HUES48 (cell line): ENCODE results near the gene IMPDH1.

ENCODE experiments used
- H3K27ac ChIP-seq: one replicate; pipeline ENCODE4 v1.7.0; 2013; ENCODE audit warnings: low read depth, low read length, inconsistent platforms
- H3K27me3 ChIP-seq: 2 replicates; pipeline ENCODE4 v1.6.1; 2013; ENCODE audit warnings: mild to moderate bottlenecking, low read length; ENCODE audit not compliant: control insufficient read depth, insufficient read depth
- H3K36me3 ChIP-seq: 2 replicates; pipeline ENCODE4 v1.6.1; 2013; ENCODE audit warnings: low read length; ENCODE audit not compliant: control insufficient read depth, insufficient read depth
- H3K4me1 ChIP-seq: 2 replicates; pipeline ENCODE4 v1.6.1; 2013; ENCODE audit warnings: mild to moderate bottlenecking, low read length; ENCODE audit not compliant: control insufficient read depth, insufficient read depth
- H3K4me3 ChIP-seq: 2 replicates; pipeline ENCODE4 v1.5.1; 2013; ENCODE audit warnings: mild to moderate bottlenecking, low read depth, low read length
- H3K9ac ChIP-seq: 2 replicates; pipeline ENCODE4 v1.6.1; 2013; ENCODE audit warnings: mild to moderate bottlenecking, low read depth, low read length, moderate library complexity
- H3K9me3 ChIP-seq: 2 replicates; pipeline ENCODE4 v1.6.1; 2013; ENCODE audit warnings: low read length; ENCODE audit not compliant: control insufficient read depth, insufficient read depth

The IMPDH1 gene

DNA sequence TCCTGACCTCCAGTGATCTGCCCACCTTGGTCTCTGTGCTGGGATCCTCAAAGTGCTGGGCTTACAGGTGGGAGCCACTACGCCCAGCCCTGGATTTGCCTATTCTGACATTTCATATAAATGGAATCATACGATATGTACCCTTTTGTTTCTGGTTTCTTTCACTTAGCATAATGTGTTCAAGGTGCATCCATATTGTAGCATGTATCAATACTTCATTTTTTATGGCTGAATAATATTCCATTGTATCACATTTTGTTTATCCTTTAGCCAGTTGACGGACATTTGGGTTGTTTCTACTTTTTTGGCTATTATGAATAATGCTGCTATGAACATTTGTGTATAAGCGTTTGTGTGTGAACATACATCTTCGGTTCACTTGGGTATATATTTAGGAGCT is 41.1 kb upstream of the IMPDH1 start:
- Histone ChIP-seq H3K27me3 (no peaks in the 10 kb centered on the region), H3K4me3 (no peak overlapping the region), H3K9me3 (no peaks in the 10 kb centered on the region), H3K9ac (no peak overlapping the region), H3K36me3 (no peaks in the 10 kb centered on the region), H3K27ac (no peak overlapping the region), H3K4me1 (peaks cover 28% of the 10 kb centered on the region)

DNA sequence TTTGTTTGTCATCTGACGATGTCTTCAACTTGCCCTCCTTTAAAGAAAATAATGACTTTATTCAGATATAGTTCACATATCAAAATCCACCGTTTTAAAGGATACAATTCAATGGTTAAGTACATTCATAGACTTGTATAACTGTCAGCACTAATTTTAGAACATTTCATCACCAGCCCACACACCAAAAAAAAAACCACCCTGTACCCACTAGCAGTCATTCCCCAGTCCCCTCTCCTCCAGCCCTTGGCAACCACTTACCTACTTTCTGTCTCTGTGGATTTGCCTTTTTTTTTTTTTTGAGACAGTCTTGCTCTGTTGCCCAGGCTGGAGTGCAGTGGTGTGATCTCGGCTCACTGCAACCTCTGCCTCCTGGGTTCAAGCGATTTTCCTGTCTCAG is 40.6 kb upstream of the IMPDH1 start:
- H3K9me3 ChIP-seq: no peaks in the 10 kb centered on the region
- H3K36me3 ChIP-seq: no peaks in the 10 kb centered on the region
- no peak overlapping the region for H3K9ac ChIP-seq

GRCh38 chr7:128448751-128449302 is 39.0 kb upstream of the IMPDH1 start:
- Histone ChIP-seq H3K9me3 (no peaks in the 10 kb centered on the region), H3K4me1 (peaks cover 12% of the 10 kb centered on the region), H3K4me3 (no peak overlapping the region), H3K27me3 (no peaks in the 10 kb centered on the region), H3K9ac (no peak overlapping the region), H3K27ac (no peak overlapping the region), H3K36me3 (no peaks in the 10 kb centered on the region)

More for the DNA sequence above, 40.6 kb upstream of the IMPDH1 start:
- Histone ChIP-seq H3K27ac (no peak overlapping the region), H3K4me3 (no peak overlapping the region), H3K27me3 (no peaks in the 10 kb centered on the region), H3K4me1 (peaks cover 27% of the 10 kb centered on the region)

GRCh38 chr7:128447941-128448564 is 38.3 kb upstream of the IMPDH1 start:
- H3K9ac ChIP-seq: no peak overlapping the region
- no peaks in the 10 kb centered on the region for H3K9me3 ChIP-seq
- H3K27ac ChIP-seq: no peak overlapping the region
- no peaks in the 10 kb centered on the region for H3K27me3 ChIP-seq
- no peaks in the 10 kb centered on the region for H3K36me3 ChIP-seq
- H3K4me1 ChIP-seq: peaks cover 8% of the 10 kb centered on the region
- H3K4me3 ChIP-seq: no peak overlapping the region

DNA sequence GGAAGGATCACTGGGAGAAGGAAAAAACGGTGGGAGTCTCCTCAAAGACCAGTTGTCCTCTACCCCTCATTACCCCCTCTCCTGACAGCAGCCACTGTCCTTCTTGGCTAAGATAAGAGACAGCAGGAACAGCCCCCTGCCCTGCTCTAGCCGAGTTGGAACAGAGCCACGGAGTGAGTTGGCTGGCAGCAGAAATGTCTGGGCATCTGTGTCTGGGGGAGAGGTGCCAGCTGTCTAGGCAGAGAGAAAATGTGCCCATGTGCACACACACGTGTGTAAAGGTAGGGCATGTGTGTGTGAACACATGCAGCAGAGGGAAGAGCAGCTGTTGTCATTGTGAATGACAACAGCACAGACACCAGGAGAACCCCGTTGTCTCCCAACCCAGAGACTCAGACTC is 36.5 kb upstream of the IMPDH1 start:
- no peak overlapping the region for H3K9ac ChIP-seq
- H3K27me3 ChIP-seq: no peaks in the 10 kb centered on the region
- no peak overlapping the region for H3K27ac ChIP-seq
- no peak overlapping the region for H3K4me3 ChIP-seq
- H3K36me3 ChIP-seq: no peaks in the 10 kb centered on the region
- H3K4me1 ChIP-seq: no peaks in the 10 kb centered on the region
- H3K9me3 ChIP-seq: no peaks in the 10 kb centered on the region

DNA sequence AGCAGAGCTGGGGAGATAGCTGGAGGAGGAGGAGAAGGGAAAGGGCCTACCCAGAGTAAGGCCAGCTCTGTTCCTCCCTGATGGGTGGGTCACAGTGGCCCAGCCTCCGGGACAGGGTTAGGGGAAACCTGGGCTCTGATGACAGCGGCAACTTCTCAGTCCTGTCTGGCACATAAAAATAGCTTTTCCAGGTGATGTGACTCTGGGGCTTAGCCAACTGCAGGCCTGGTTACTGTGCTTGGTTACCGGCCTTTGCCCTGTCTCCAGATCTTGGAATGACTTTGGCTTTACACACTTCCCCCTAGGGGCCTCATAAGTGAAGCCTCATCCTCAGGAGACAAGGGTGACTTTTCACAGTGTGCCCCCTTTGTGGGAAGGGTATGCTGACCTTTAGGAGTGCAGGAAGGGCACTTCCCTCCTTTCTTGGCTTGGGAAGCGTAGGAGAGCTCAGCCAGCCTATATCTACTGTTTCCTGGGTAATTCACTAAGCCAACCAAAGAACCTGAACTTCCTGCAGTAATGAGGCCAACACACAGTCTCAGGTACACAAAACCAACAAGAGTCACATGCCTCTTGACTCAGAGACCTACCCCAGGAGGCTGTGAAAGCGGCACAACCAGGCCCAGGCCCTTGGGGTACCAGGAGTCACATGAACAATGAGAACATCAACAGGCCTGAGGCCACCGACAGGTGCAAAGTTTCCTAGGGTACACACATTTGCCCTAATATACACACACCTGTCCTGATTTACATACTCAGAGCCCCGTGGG is 34.2 kb upstream of the IMPDH1 start:
- no peak overlapping the region for H3K27ac ChIP-seq
- H3K27me3 ChIP-seq: no peaks in the 10 kb centered on the region
- H3K4me1 ChIP-seq: no peaks in the 10 kb centered on the region
- no peaks in the 10 kb centered on the region for H3K9me3 ChIP-seq
- no peak overlapping the region for H3K4me3 ChIP-seq
- no peaks in the 10 kb centered on the region for H3K36me3 ChIP-seq
- no peak overlapping the region for H3K9ac ChIP-seq

GRCh38 chr7:128442356-128442755 is 32.6 kb upstream of the IMPDH1 start:
- Histone ChIP-seq H3K4me3 (no peak overlapping the region), H3K27ac (no peak overlapping the region), H3K9ac (no peak overlapping the region), H3K36me3 (no peaks in the 10 kb centered on the region), H3K9me3 (no peaks in the 10 kb centered on the region), H3K27me3 (no peaks in the 10 kb centered on the region), H3K4me1 (no peaks in the 10 kb centered on the region)

DNA sequence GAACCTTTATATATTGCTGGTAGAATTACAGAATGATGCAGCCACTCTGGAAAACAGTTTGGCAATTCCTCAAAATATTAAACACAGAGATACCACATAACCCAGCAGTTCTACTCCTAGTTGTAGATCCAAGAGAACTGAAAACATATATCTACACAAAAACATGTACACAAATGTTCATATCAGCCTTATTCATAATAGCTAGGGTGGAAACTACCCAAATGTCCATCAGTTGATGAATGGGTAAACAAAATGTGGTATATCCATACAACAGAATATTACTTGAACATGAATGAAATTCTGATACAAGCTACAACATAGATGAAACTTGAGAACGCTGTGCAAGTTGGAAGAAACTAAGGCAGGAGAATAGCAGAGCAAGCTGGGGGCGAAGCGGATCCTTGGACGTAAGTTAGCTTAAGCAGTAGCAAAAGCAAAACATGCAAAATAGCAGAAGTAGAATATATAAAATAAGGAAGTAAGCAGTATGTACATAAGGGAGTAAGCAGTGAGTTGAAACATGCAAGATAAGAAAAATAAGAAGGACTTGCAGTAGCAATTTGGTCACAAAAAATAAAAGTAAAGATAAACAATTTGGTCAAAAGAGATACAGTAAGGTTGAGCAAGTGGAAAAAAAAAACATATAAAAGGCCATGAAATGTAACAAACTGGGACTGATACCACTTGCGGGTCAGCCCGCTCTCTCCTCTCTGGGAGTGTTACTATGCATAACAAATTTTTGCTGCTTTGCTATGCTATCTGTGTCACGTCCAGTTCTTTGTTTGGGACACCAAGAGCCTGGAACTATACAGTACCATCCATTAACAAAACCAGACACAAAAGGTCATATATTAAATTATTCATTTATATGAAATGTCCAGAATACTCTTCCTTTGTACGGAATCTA is 27.9 kb upstream of the IMPDH1 start:
- Histone ChIP-seq H3K27me3 (no peaks in the 10 kb centered on the region), H3K27ac (no peak overlapping the region), H3K4me3 (no peak overlapping the region), H3K4me1 (peaks cover 14% of the 10 kb centered on the region), H3K9ac (no peak overlapping the region), H3K36me3 (no peaks in the 10 kb centered on the region), H3K9me3 (no peaks in the 10 kb centered on the region)

DNA sequence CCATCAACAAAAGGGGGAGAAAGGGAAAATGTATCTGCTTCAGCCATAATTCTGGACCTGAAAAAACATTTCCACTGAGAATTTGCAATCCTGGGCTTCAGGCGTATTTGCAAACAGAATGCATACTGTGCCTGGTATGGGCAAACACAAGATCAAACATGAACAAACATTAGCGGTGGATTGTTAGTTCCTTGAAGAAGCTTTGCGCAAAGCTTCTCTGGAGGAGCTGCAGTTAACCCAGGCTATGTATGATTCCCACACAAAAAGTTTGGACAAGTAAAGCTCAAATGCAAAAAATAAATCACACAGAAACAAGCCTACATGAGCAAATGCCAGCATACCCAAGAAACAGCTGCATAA is 25.5 kb upstream of the IMPDH1 start:
- Histone ChIP-seq H3K4me3 (no peak overlapping the region), H3K27ac (peak overlapping the region; percentile 85), H3K27me3 (no peaks in the 10 kb centered on the region), H3K9ac (no peak overlapping the region), H3K36me3 (no peaks in the 10 kb centered on the region), H3K4me1 (peaks cover 27% of the 10 kb centered on the region), H3K9me3 (no peaks in the 10 kb centered on the region)

- H3K9ac ChIP-seq: no peak overlapping the region
- no peaks in the 10 kb centered on the region for H3K27me3 ChIP-seq
- no peak overlapping the region for H3K4me3 ChIP-seq
- no peaks in the 10 kb centered on the region for H3K9me3 ChIP-seq
- H3K27ac ChIP-seq: peak overlapping the region; percentile 85
- peaks cover 27% of the 10 kb centered on the region for H3K4me1 ChIP-seq
- H3K36me3 ChIP-seq: no peaks in the 10 kb centered on the region
These were observed 24.9 kb upstream of the IMPDH1 start for GRCh38 chr7:128434413-128435326.
